RWPE2 (cell line): ENCODE measurements around the gene CIAO1.

ENCODE experiments used
- ATAC-seq: fragments of 200-7000 bp; cut with Tn5 transposase; 3 replicates; pipeline ENCODE4 v1.9.1; 2021; ENCODE audit warnings: low read depth
- DNase-seq: peaks from one replicate; pipeline ENCODE4 v3.0.0-alpha.2; 2020; ENCODE audit warnings: low spot score
- H3K27ac ChIP-seq: fragments of 450-650 bp; 2 replicates; pipeline ENCODE4 v1.5.1; 2017; ENCODE audit warnings: mild to moderate bottlenecking; ENCODE audit not compliant: poor library complexity, severe bottlenecking
- H3K27me3 ChIP-seq: fragments of 250-450 bp; sonication (Bioruptor Pico); 2 replicates; pipeline ENCODE4 v1.5.1; 2021; ENCODE audit warnings: mild to moderate bottlenecking, moderate library complexity; ENCODE audit not compliant: insufficient read depth, poor library complexity, severe bottlenecking
- H3K36me3 ChIP-seq: fragments of 250-450 bp; sonication (Bioruptor Pico); 2 replicates; pipeline ENCODE4 v1.5.1; 2020; ENCODE audit warnings: low read depth, mild to moderate bottlenecking, moderate library complexity
- H3K4me1 ChIP-seq: fragments of 250-450 bp; sonication (Bioruptor Pico); 2 replicates; pipeline ENCODE4 v1.5.1; 2021; ENCODE audit warnings: mild to moderate bottlenecking, moderate library complexity; ENCODE audit not compliant: insufficient read depth, poor library complexity, severe bottlenecking
- H3K4me3 ChIP-seq: fragments of 250-450 bp; sonication (Bioruptor Pico); 2 replicates; pipeline ENCODE4 v1.5.1; 2021; ENCODE audit warnings: mild to moderate bottlenecking, moderate library complexity; ENCODE audit not compliant: severe bottlenecking
- H3K9me3 ChIP-seq: fragments of 250-450 bp; sonication (Bioruptor Pico); 2 replicates; pipeline ENCODE4 v1.5.1; 2021; ENCODE audit warnings: mild to moderate bottlenecking, moderate library complexity; ENCODE audit not compliant: severe bottlenecking
- CTCF ChIP-seq: fragments of 450-650 bp; IDR thresholded peaks from one replicate; pipeline ENCODE4 v1.5.1; 2017; ENCODE audit warnings: mild to moderate bottlenecking, moderate library complexity; ENCODE audit not compliant: poor library complexity, severe bottlenecking

The CIAO1 gene

GRCh38 chr2:96308248-96308647 is 42.2 kb downstream of the CIAO1 start:
- DNase-seq: no peak

GRCh38 chr2:96315005-96315399 is 49.0 kb downstream of the CIAO1 start:
- H3K4me1 ChIP-seq: no peaks in the 10 kb centered on the region
- H3K4me3 ChIP-seq: no peak overlapping the region
- DNase-seq (no peak), ATAC-seq (no peak)
- H3K36me3 ChIP-seq: no peaks in the 10 kb centered on the region
- H3K27ac ChIP-seq: no peak overlapping the region
- TF ChIP-seq CTCF: no peak
- H3K27me3 ChIP-seq: no peaks in the 10 kb centered on the region
- no peaks in the 10 kb centered on the region for H3K9me3 ChIP-seq

More at GRCh38 chr2:96308248-96308647, 42.2 kb downstream of the CIAO1 start:
- TF ChIP-seq CTCF: no peak
- H3K27ac ChIP-seq: no peak overlapping the region
- no peak overlapping the region for H3K4me3 ChIP-seq
- peaks cover 15% of the 10 kb centered on the region for H3K36me3 ChIP-seq
- no peaks in the 10 kb centered on the region for H3K27me3 ChIP-seq
- no peaks in the 10 kb centered on the region for H3K4me1 ChIP-seq
- no peak for ATAC-seq
- no peaks in the 10 kb centered on the region for H3K9me3 ChIP-seq

GRCh38 chr2:96315400-96316071 is 49.5 kb downstream of the CIAO1 start:
- ATAC-seq (peak; percentile 44; the same call in 1 of the 3 replicates), DNase-seq (no peak)
- no peak overlapping the region for H3K27ac ChIP-seq

GRCh38 chr2:96316999-96317398 is 51.0 kb downstream of the CIAO1 start:
- no peak overlapping the region for H3K4me3 ChIP-seq
- H3K27ac ChIP-seq: no peak overlapping the region
- no peak for DNase-seq
- H3K9me3 ChIP-seq: no peaks in the 10 kb centered on the region
- TF ChIP-seq CTCF: no peak
- ATAC-seq: no peak
- peaks cover 19% of the 10 kb centered on the region for H3K27me3 ChIP-seq
- H3K4me1 ChIP-seq: peaks cover 4% of the 10 kb centered on the region
- H3K36me3 ChIP-seq: no peaks in the 10 kb centered on the region

More at GRCh38 chr2:96315400-96316071, 49.5 kb downstream of the CIAO1 start:
- no peak for TF ChIP-seq CTCF
- Histone ChIP-seq H3K36me3 (no peaks in the 10 kb centered on the region), H3K4me3 (no peak overlapping the region), H3K9me3 (no peaks in the 10 kb centered on the region), H3K4me1 (no peaks in the 10 kb centered on the region), H3K27me3 (peaks cover 5% of the 10 kb centered on the region)

- H3K36me3 ChIP-seq: no peaks in the 10 kb centered on the region
- peaks cover 24% of the 10 kb centered on the region for H3K27me3 ChIP-seq
- DNase-seq (no peak), ATAC-seq (no peak)
- H3K4me1 ChIP-seq: peaks cover 4% of the 10 kb centered on the region
- no peak for TF ChIP-seq CTCF
- H3K9me3 ChIP-seq: no peaks in the 10 kb centered on the region
- H3K27ac ChIP-seq: no peak overlapping the region
- H3K4me3 ChIP-seq: no peak overlapping the region
Observed at GRCh38 chr2:96317584-96317997, 51.6 kb downstream of the CIAO1 start.
